Hepatocyte (in vitro differentiated cells): ENCODE data around the gene LRCOL1. TPM values are rescaled to one million over a fixed set of nuclear protein-coding genes. Genes with fewer than 3 reads are reported as not detected.

Experiments
- DNase-seq: peaks from one replicate; pipeline ENCODE4 v3.0.0-alpha.2; 2016; ENCODE audit warnings: low spot score
- H2AFZ ChIP-seq: fragments of 200-600 bp; sonication (generic); 2 replicates; pipeline ENCODE4 v1.6.0; 2016; ENCODE audit warnings: antibody characterized with exemption, mild to moderate bottlenecking
- H3K27ac ChIP-seq: fragments of 200-600 bp; sonication (generic); 2 replicates; pipeline ENCODE4 v1.5.1; 2016; ENCODE audit warnings: mild to moderate bottlenecking
- H3K27me3 ChIP-seq: fragments of 200-600 bp; sonication (generic); 2 replicates; pipeline ENCODE4 v1.6.1; 2016
- H3K36me3 ChIP-seq: fragments of 200-600 bp; sonication (generic); replicated peaks from 2 replicates; pipeline ENCODE4 v1.5.1; 2016; ENCODE audit warnings: low read depth; ENCODE audit not compliant: insufficient read depth
- H3K4me1 ChIP-seq: fragments of 200-600 bp; sonication (generic); 2 replicates; pipeline ENCODE4 v1.5.1; 2016; ENCODE audit warnings: mild to moderate bottlenecking, moderate library complexity; ENCODE audit not compliant: insufficient read depth
- H3K4me2 ChIP-seq: fragments of 200-600 bp; sonication (generic); 2 replicates; pipeline ENCODE4 v1.6.0; 2016
- H3K4me3 ChIP-seq: fragments of 200-600 bp; sonication (generic); 2 replicates; pipeline ENCODE4 v1.5.1; 2016; ENCODE audit warnings: mild to moderate bottlenecking
- H3K79me2 ChIP-seq: fragments of 200-600 bp; sonication (generic); 2 replicates; pipeline ENCODE4 v1.6.0; 2017; ENCODE audit warnings: mild to moderate bottlenecking
- H3K9me2 ChIP-seq: fragments of 200-600 bp; sonication (generic); replicated peaks from 2 replicates; pipeline ENCODE4 v1.6.0; 2017; ENCODE audit warnings: mild to moderate bottlenecking; ENCODE audit not compliant: insufficient read depth
- H3K9me3 ChIP-seq: fragments of 200-600 bp; sonication (generic); 2 replicates; pipeline ENCODE4 v1.5.1; 2016; ENCODE audit warnings: low read depth, mild to moderate bottlenecking
- H4K20me1 ChIP-seq: fragments of 200-600 bp; sonication (generic); 2 replicates; pipeline ENCODE4 v1.6.0; 2016; ENCODE audit warnings: mild to moderate bottlenecking; ENCODE audit not compliant: insufficient read depth, poor library complexity, severe bottlenecking
- CTCF ChIP-seq: fragments of 200-600 bp; sonication (generic); IDR thresholded peaks from 2 replicates; pipeline ENCODE4 v1.5.1; 2016; ENCODE audit warnings: antibody characterized with exemption, mild to moderate bottlenecking; ENCODE audit not compliant: poor library complexity
- EZH2 ChIP-seq: fragments of 200-600 bp; sonication (generic); IDR thresholded peaks from 2 replicates; pipeline ENCODE4 v1.6.1; 2016; ENCODE audit warnings: antibody characterized with exemption, mild to moderate bottlenecking, borderline replicate concordance
- EZH2phosphoT487 ChIP-seq: fragments of 200-600 bp; sonication (generic); IDR thresholded peaks from one replicate; pipeline ENCODE4 v1.6.1; 2018; ENCODE audit warnings: antibody characterized with exemption, mild to moderate bottlenecking, low read depth, moderate library complexity; ENCODE audit not compliant: unreplicated experiment, severe bottlenecking
- WGBS: methylation state at CpG from one replicate; pipeline ENCODE4 v1.1.6; 2016; ENCODE audit warnings: low lambda C conversion rate; ENCODE audit errors: missing lambda C conversion rate; 5-methylcytosine and 5-hydroxymethylcytosine counted together
- polyA plus RNA-seq: library from polyadenylated mRNA; unstranded; fragments of >200 nt; fragmentation: Nextera tagmentation; extraction: Ambion mirVana; gene quantifications from 2 replicates; pipeline ENCODE4 v1.2.1, GENCODE V29; 2016
- total RNA-seq: library from RNA; depleted of rRNA; stranded (reverse); fragments of >200 nt; gene quantifications from 2 replicates; pipeline ENCODE4 v1.2.3, GENCODE V29; 2014

Gene LRCOL1
- total and polyA plus RNA-seq, 2 experiments from 2014 or later, result 0.28 TPM; not detected in 1

- no peak overlapping the region for H3K4me3 ChIP-seq
- H4K20me1 ChIP-seq, result no peaks in the 10 kb centered on the region
- no peaks in the 10 kb centered on the region for H3K79me2 ChIP-seq
- H3K4me1 ChIP-seq, result no peaks in the 10 kb centered on the region
- no peaks in the 10 kb centered on the region for H3K9me3 ChIP-seq
- H3K4me2 ChIP-seq, result no peak overlapping the region
- TF ChIP-seq CTCF (no peak), EZH2phosphoT487 (no peak), EZH2 (no peak)
- no peaks in the 10 kb centered on the region for H3K27me3 ChIP-seq
- no peak for DNase-seq
- H3K36me3 ChIP-seq, result no peaks in the 10 kb centered on the region
- no peak overlapping the region for H3K27ac ChIP-seq
- no peaks in the 10 kb centered on the region for H3K9me2 ChIP-seq
- no peak overlapping the region for H2AFZ ChIP-seq
- 85% methylated on average over 10 of the region's 10 CpGs for WGBS
These were observed 30.6 kb upstream of the LRCOL1 start for GRCh38 chr12:132640936-132641335.

DNA sequence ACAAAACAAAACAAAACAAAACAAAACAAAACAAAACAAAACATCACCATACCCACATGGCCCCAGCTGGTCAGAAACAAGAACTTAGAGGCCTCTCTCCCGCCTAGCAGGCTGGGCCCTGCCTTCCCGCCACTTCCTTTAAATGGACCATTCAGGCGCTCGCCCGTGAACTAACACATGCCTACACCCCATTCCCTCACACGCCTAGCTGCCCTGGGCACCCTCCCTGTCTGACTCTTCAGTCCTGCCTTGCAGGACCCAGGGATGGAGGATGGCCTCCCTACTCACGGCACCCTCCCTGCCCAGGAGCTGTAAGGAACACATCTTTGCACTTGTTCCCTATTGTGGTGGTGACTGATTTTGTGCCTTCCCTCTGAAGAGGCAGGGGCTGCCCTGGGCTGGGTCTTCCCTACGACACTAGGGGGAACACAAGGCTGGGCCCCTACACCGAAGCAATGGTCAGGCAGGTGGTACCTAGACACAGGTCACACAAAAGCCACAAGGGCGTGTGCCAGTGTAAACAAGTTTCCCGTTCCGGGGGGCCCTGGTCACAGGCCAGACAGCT lies 29.7 kb upstream of the LRCOL1 start:
- no peaks in the 10 kb centered on the region for H3K9me2 ChIP-seq
- H3K36me3 ChIP-seq, result no peaks in the 10 kb centered on the region
- H3K79me2 ChIP-seq, result no peaks in the 10 kb centered on the region
- TF ChIP-seq EZH2 (no peak), CTCF (no peak), EZH2phosphoT487 (no peak)
- H3K4me3 ChIP-seq, result no peak overlapping the region
- H3K4me1 ChIP-seq, result no peaks in the 10 kb centered on the region
- no peak overlapping the region for H3K27ac ChIP-seq
- H3K9me3 ChIP-seq, result no peaks in the 10 kb centered on the region
- 92% methylated on average over 12 of the region's 12 CpGs for WGBS
- DNase-seq, result no peak
- no peaks in the 10 kb centered on the region for H3K27me3 ChIP-seq
- no peak overlapping the region for H2AFZ ChIP-seq
- no peaks in the 10 kb centered on the region for H4K20me1 ChIP-seq
- no peak overlapping the region for H3K4me2 ChIP-seq

DNA sequence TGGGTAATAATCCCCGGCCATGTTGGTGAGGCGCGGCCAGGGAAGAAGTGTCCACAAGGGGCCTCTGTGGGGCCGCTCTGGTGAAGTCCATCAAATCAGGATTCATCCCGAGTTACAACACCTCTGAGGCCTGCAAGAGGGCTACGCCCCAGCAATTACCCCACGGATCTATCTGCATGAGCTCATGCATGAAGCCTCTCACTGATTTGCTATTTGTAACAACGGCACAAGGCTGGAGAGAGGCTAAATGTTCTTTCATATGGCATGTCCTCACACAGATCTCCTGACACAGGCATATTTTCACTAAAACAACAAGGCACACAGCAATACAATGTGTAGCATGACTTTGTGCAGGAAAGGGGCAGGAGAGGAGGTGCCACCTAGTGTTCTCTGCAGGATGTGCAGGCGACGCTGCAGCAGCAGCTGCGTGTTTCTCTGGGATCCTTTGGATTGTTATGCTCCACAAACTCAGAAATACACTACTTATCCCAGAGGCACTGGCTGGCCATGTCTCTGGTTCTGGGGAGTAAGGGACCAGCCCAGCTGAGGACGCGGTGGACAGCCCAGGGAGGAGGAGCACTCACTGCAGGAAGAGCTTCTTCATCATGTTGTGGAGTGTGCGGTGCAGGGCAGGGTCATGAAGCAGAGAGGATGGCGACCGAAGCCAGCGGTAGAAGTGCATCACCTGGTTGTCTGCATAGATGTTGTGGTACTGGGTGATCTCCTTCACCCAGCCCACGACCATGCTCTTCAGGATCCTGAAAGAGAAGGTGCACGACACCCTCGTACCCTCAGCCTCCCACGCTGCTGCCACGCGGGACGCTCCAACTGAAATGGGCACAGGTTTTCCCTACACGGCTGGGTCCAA lies 28.4 kb upstream of the LRCOL1 start:
- peak overlapping the region; percentile 47 for H3K27ac ChIP-seq
- no peak overlapping the region for H3K4me3 ChIP-seq
- no peaks in the 10 kb centered on the region for H3K9me2 ChIP-seq
- no peaks in the 10 kb centered on the region for H3K27me3 ChIP-seq
- no peaks in the 10 kb centered on the region for H3K9me3 ChIP-seq
- no peak overlapping the region for H2AFZ ChIP-seq
- WGBS, result 79% methylated on average over 25 of the region's 25 CpGs
- TF ChIP-seq CTCF, result peak; percentile 63
- no peak for TF ChIP-seq EZH2phosphoT487
- no peak for TF ChIP-seq EZH2
- H3K4me2 ChIP-seq, result no peak overlapping the region
- H3K36me3 ChIP-seq, result no peaks in the 10 kb centered on the region
- H3K4me1 ChIP-seq, result no peaks in the 10 kb centered on the region
- no peaks in the 10 kb centered on the region for H3K79me2 ChIP-seq
- no peaks in the 10 kb centered on the region for H4K20me1 ChIP-seq
- DNase-seq, result peak; percentile 84
